Measurements from ENCODE around the gene SDC4. TPM values are rescaled to one million over a fixed set of nuclear protein-coding genes. Genes with fewer than 3 reads are reported as not detected.

The SDC4 gene
- total and polyA plus RNA-seq, 9 of the 15 experiments (the other 6 are each of a cell fraction or from before 2014, with no cell fraction given), result 2.1 to 10.7 (median 6.3) TPM

- no TSS peak for BruUV-seq (replicated peaks)
- Histone ChIP-seq H3K9me3 (replicated peaks; ENCODE audit: control insufficient read depth, insufficient read depth, low read depth, low read length) (no peaks in the 10 kb centered on the region), H3K9ac (ENCODE audit: insufficient read depth in 1 of 2, low read depth in 2 of 2, low read length in 2 of 2) (no peak overlapping the region), H4K20me1 (replicated peaks; ENCODE audit: control insufficient read depth, insufficient read depth, low read length) (peaks cover 5% of the 10 kb centered on the region), H3K27me3 (ENCODE audit: control insufficient read depth in 2 of 2, insufficient read depth in 2 of 2, low read length in 2 of 2) (peaks cover 13 to 53% of the 10 kb centered on the region in 2 experiments; a peak in 4 of 5 replicates), H3K4me2 (ENCODE audit: insufficient read depth, low read length) (no peak overlapping the region), H3K4me3 (no peak overlapping the region), H3K4me1 (replicated peaks in 1 of 2; ENCODE audit: control insufficient read depth in 2 of 2, insufficient read depth in 2 of 2, low read length in 2 of 2) (peaks cover 0 to 22% of the 10 kb centered on the region in 2 experiments; a peak in 2 of 5 replicates), H3K79me2 (ENCODE audit: control insufficient read depth, insufficient read depth, low read length) (no peaks in the 10 kb centered on the region), H3K9me1 (ENCODE audit: control insufficient read depth, insufficient read depth, low read length) (peaks cover 3% of the 10 kb centered on the region), H2AFZ (ENCODE audit: low read depth, low read length) (no peak overlapping the region), H3K27ac (ENCODE audit: extremely low read depth, low read depth, low read length) (no peak overlapping the region), H3K36me3 (ENCODE audit: control insufficient read depth, insufficient read depth, low read length) (no peaks in the 10 kb centered on the region)
- in situ Hi-C loops (cut with MboI) (no loop called here), intact Hi-C loops (cut with micrococcal nuclease) (loop anchor here (10.0 kb wide), 1 partner anchor 231 kb away; the partner anchor contains the start of gene EPPIN)
- ATAC-seq (no peak), DNase-seq (ENCODE audit: extremely low read depth in 1 of 4, low spot score in 3 of 4) (no peak), FAIRE-seq (no peak)
- ChIA-PET POLR2A (no interaction called here), CTCF (ENCODE audit: low intra/inter-chr PET ratio) (no interaction called here)
- WGBS (ENCODE audit: insufficient coverage, low coverage, missing lambda C conversion rate), result 0% methylated on average over 8 of the region's 11 CpGs
- TF ChIP-seq NCOA1 (IDR thresholded peaks at IDR 0.05; ENCODE audit: low read depth) (no peak), RBM25 (IDR thresholded peaks at IDR 0.05; ENCODE audit: low read depth, low read length, severe bottlenecking) (no peak), ZNF551 (CRISPR knock-in tag; IDR thresholded peaks at IDR 0.05) (no peak), ZNF764 (CRISPR knock-in tag; IDR thresholded peaks at IDR 0.05; ENCODE audit: low read depth) (no peak), SRSF1 (IDR thresholded peaks at IDR 0.05; ENCODE audit: low read depth, low read length) (no peak), NFE2L1 (tag; IDR thresholded peaks at IDR 0.05; ENCODE audit: borderline replicate concordance, low read depth) (no peak)
Measured at GRCh38 chr20:45313943-45314342, 34.3 kb downstream of the SDC4 start.

Data from K562 (cell line).